ENCODE data around the gene CMSS1.

The CMSS1 gene

GRCh38 chr3:99943931-99944761 is 126.5 kb downstream of the CMSS1 start:
- no peak for DNase-seq (ENCODE audit: low spot score)
- in situ Hi-C loops (cut with MboI; ENCODE audit: low sequenced_read_pairs, unreplicated experiment), result no loop called here
- no peak for TF ChIP-seq CTCF (IDR thresholded peaks at IDR 0.05; ENCODE audit: borderline replicate concordance, control extremely low read depth, extremely low read depth, insufficient read depth, missing control alignments)

- no peak for TF ChIP-seq CTCF (IDR thresholded peaks at IDR 0.05; ENCODE audit: borderline replicate concordance, control extremely low read depth, extremely low read depth, insufficient read depth, missing control alignments)
- in situ Hi-C loops (cut with MboI; ENCODE audit: low sequenced_read_pairs, unreplicated experiment), result no loop called here
- no peak for DNase-seq (ENCODE audit: low spot score)
These were observed 127.8 kb downstream of the CMSS1 start for GRCh38 chr3:99945328-99945995.

- DNase-seq (ENCODE audit: low spot score), result no peak
- in situ Hi-C loops (cut with MboI; ENCODE audit: low sequenced_read_pairs, unreplicated experiment), result no loop called here
- no peak for TF ChIP-seq CTCF (IDR thresholded peaks at IDR 0.05; ENCODE audit: borderline replicate concordance, control extremely low read depth, extremely low read depth, insufficient read depth, missing control alignments)
These were observed 129.7 kb downstream of the CMSS1 start for GRCh38 chr3:99947356-99947755.

- DNase-seq (ENCODE audit: low spot score), result no peak
- in situ Hi-C loops (cut with MboI; ENCODE audit: low sequenced_read_pairs, unreplicated experiment), result no loop called here
- no peak for TF ChIP-seq CTCF (IDR thresholded peaks at IDR 0.05; ENCODE audit: borderline replicate concordance, control extremely low read depth, extremely low read depth, insufficient read depth, missing control alignments)
These were observed 130.9 kb downstream of the CMSS1 start for GRCh38 chr3:99948467-99949089.

- in situ Hi-C loops (cut with MboI; ENCODE audit: low sequenced_read_pairs, unreplicated experiment), result no loop called here
- TF ChIP-seq CTCF (IDR thresholded peaks at IDR 0.05; ENCODE audit: borderline replicate concordance, control extremely low read depth, extremely low read depth, insufficient read depth, missing control alignments), result no peak
- DNase-seq (ENCODE audit: low spot score), result no peak
These were observed 132.5 kb downstream of the CMSS1 start for GRCh38 chr3:99949956-99950670.

GRCh38 chr3:99950921-99951320 is 133.3 kb downstream of the CMSS1 start:
- TF ChIP-seq CTCF (IDR thresholded peaks at IDR 0.05; ENCODE audit: borderline replicate concordance, control extremely low read depth, extremely low read depth, insufficient read depth, missing control alignments), result no peak
- no peak for DNase-seq (ENCODE audit: low spot score)
- in situ Hi-C loops (cut with MboI; ENCODE audit: low sequenced_read_pairs, unreplicated experiment), result no loop called here
